Neural progenitor cell (in vitro differentiated cells): ENCODE data around the gene SPATA6L.

Experiments used
- CTCF ChIP-seq: fragments of 200-600 bp; sonication (generic); IDR thresholded peaks from 2 replicates; pipeline ENCODE4 v1.5.1; 2017; ENCODE audit warnings: antibody characterized with exemption, mild to moderate bottlenecking
- EZH2 ChIP-seq: fragments of 200-600 bp; sonication (generic); IDR thresholded peaks from 2 replicates; pipeline ENCODE4 v1.6.1; 2017; ENCODE audit warnings: antibody characterized with exemption, mild to moderate bottlenecking, moderate library complexity
- EZH2phosphoT487 ChIP-seq: fragments of 200-600 bp; sonication (generic); IDR thresholded peaks from 2 replicates; pipeline ENCODE4 v1.6.1; 2017; ENCODE audit warnings: antibody characterized with exemption

GRCh38 chr9:4671737-4672136 lies 5.5 kb upstream of the SPATA6L start:
- TF ChIP-seq CTCF = no peak
- TF ChIP-seq EZH2 = no peak
- TF ChIP-seq EZH2phosphoT487 = no peak
